K562 (cell line): ENCODE results near the gene KCNB1. TPM values are rescaled to one million over a fixed set of nuclear protein-coding genes. Genes with fewer than 3 reads are reported as not detected.
A peak's percentile ranks its signal among the peaks of the same experiment; 100 is the strongest.

Experiments used
- ATAC-seq: fragments of 200-7000 bp; cut with Tn5 transposase; 3 replicates; pipeline ENCODE4 v1.9.1; 2020; ENCODE audit warnings: moderate library complexity
- BruUV-seq: library from RNA; stranded (reverse); fragments of 400-500 nt; replicated peaks from 2 replicates; lab custom pipeline; 2021; lab: Mats Ljungman, UMichigan
- CTCF ChIA-PET: fragments of 300-600 bp; formaldehyde crosslinking; extraction: SDS; loops from one replicate; lab custom pipeline; 2021; ENCODE audit warnings: low intra/inter-chr PET ratio; lab: Yijun Ruan, JAX
- POLR2A ChIA-PET: fragments of 300-600, 350-650 bp; sonication (Branson Sonifier 250); formaldehyde crosslinking; extraction: SDS; loops from one replicate; lab custom pipeline; 2021; ENCODE audit warnings: antibody characterized with exemption, inconsistent platforms; lab: Yijun Ruan, JAX
- DNase-seq, 4 experiments: peaks; one replicate each; pipeline versions ENCODE4 v3.0.0 to v3.0.0-alpha.2; 2011 to 2018; ENCODE audit warnings: low spot score in 3 of 4, mixed read lengths in 3 of 4; ENCODE audit errors: extremely low read depth in 1 of 4
- FAIRE-seq: peaks from 2 replicates; lab custom pipeline; 2011; peaks lifted over from hg19 to GRCh38; lab: Jason Lieb, UNC
- H2AFZ ChIP-seq: 2 replicates; pipeline ENCODE4 v1.6.0; 2011; ENCODE audit warnings: low read depth, low read length, control low read depth, inconsistent platforms
- H3K27ac ChIP-seq: fragments of 200-600 bp; 3 replicates; pipeline ENCODE4 v1.8.0; 2011; ENCODE audit warnings: low read depth, mild to moderate bottlenecking, control low read depth, inconsistent platforms, low read length, moderate library complexity, mixed read lengths; ENCODE audit errors: extremely low read depth
- H3K27me3 ChIP-seq, 2 experiments: fragments of 300-600 bp in 1 of 2; 2 replicates in 1 of 2; 3 replicates in 1 of 2; pipeline versions ENCODE4 v1.6.0 to v1.8.0; 2011; ENCODE audit warnings: inconsistent platforms in 2 of 2, low read length in 2 of 2, mild to moderate bottlenecking in 1 of 2, mixed read lengths in 1 of 2, moderate library complexity in 1 of 2; ENCODE audit not compliant: control insufficient read depth in 2 of 2, insufficient read depth in 2 of 2
- H3K36me3 ChIP-seq: fragments of 300-600 bp; 3 replicates; pipeline ENCODE4 v1.8.0; 2011; ENCODE audit warnings: mild to moderate bottlenecking, low read length, inconsistent platforms; ENCODE audit not compliant: control insufficient read depth, insufficient read depth
- H3K4me1 ChIP-seq, 2 experiments: fragments of 200-600 bp in 1 of 2; replicated peaks in 1 of 2; 2 replicates in 1 of 2; 3 replicates in 1 of 2; pipeline versions ENCODE4 v1.5.1 to v1.8.0; 2011; ENCODE audit warnings: inconsistent platforms in 2 of 2, low read length in 2 of 2, mild to moderate bottlenecking in 1 of 2, mixed read lengths in 1 of 2, moderate library complexity in 1 of 2; ENCODE audit not compliant: control insufficient read depth in 2 of 2, insufficient read depth in 2 of 2
- H3K4me2 ChIP-seq: 2 replicates; pipeline ENCODE4 v1.6.1; 2011; ENCODE audit warnings: low read length, control low read depth, inconsistent platforms, mixed read lengths; ENCODE audit not compliant: insufficient read depth
- H3K4me3 ChIP-seq: fragments of 200-600 bp; sonication (generic), shearing (Covaris generic); 2 replicates; pipeline ENCODE4 v1.5.1; 2016; ENCODE audit warnings: control low read depth, inconsistent platforms
- H3K79me2 ChIP-seq: fragments of 200-600 bp; 3 replicates; pipeline ENCODE4 v1.8.0; 2011; ENCODE audit warnings: low read length, inconsistent platforms; ENCODE audit not compliant: control insufficient read depth, insufficient read depth
- H3K9ac ChIP-seq, 2 experiments: 2 replicates each; pipeline versions ENCODE4 v1.6.0 to v1.6.1; 2011; ENCODE audit warnings: low read depth in 2 of 2, low read length in 2 of 2, control low read depth in 1 of 2, inconsistent platforms in 1 of 2, mild to moderate bottlenecking in 1 of 2, mixed read lengths in 1 of 2; ENCODE audit not compliant: insufficient read depth in 1 of 2
- H3K9me1 ChIP-seq: one replicate; pipeline ENCODE4 v1.6.0; 2011; ENCODE audit warnings: inconsistent platforms, mild to moderate bottlenecking, low read length, moderate library complexity; ENCODE audit not compliant: control insufficient read depth, insufficient read depth
- H3K9me3 ChIP-seq: replicated peaks from 2 replicates; pipeline ENCODE4 v1.5.1; 2011; ENCODE audit warnings: low read depth, low read length, inconsistent platforms; ENCODE audit not compliant: control insufficient read depth, insufficient read depth
- H4K20me1 ChIP-seq: replicated peaks from 2 replicates; pipeline ENCODE4 v1.6.1; 2011; ENCODE audit warnings: low read length, inconsistent platforms, mixed read lengths; ENCODE audit not compliant: control insufficient read depth, insufficient read depth
- RREB1 ChIP-seq: fragments of 250-450 bp; sonication (Bioruptor Pico); IDR thresholded peaks from 2 replicates; pipeline ENCODE4 v1.4.0; 2020
- WGBS: fragments of 100-300 bp; shearing (Covaris generic); methylation state at CpG from one replicate; pipeline ENCODE4 v1.1.6; 2016; ENCODE audit warnings: low coverage, mixed read lengths; ENCODE audit not compliant: insufficient coverage; ENCODE audit errors: missing lambda C conversion rate; 5-methylcytosine and 5-hydroxymethylcytosine counted together
- in situ Hi-C: fragments of 300-500 bp; cut with MboI; formaldehyde crosslinking; loops from 4 replicates; pipeline ENCODE4 v1.15.0; 2018; ENCODE audit warnings: inconsistent platforms, mixed read lengths
- intact Hi-C: fragments of 100-400 bp; cut with micrococcal nuclease; formaldehyde crosslinking; loops from 2 replicates; pipeline ENCODE4 v1.14.2; 2022
- polyA plus RNA-seq, 8 experiments: library from polyadenylated mRNA; depleted of rRNA in 4 of 8; stranded (reverse) in 5 of 8; unstranded in 3 of 8; fragments of >200 nt; fragmentation: Nextera tagmentation in 2 of 8; fragmentation: Illumina TruSeq in 1 of 8; extraction: Ambion mirVana in 2 of 8; extraction: Trizol in 1 of 8; gene quantifications; 2 replicates each; pipeline versions ENCODE4 v1.2.1 to v1.2.3, GENCODE V29; 2011 to 2014; ENCODE audit warnings: inconsistent platforms in 1 of 8, missing spikeins in 1 of 8
- total RNA-seq, 7 experiments: library from RNA; depleted of rRNA in 6 of 7; stranded (reverse); fragments of >200 nt in 6 of 7; fragmentation: Illumina TruSeq in 2 of 7; extraction: Trizol in 2 of 7; gene quantifications; 2 replicates each; pipeline versions ENCODE4 v1.2.1 to v1.2.3, GENCODE V29; 2011 to 2021; ENCODE audit warnings: low replicate concordance in 1 of 7

The KCNB1 gene
- total and polyA plus RNA-seq, 9 of the 15 experiments (the other 6 are each of a cell fraction or from before 2014, with no cell fraction given), result 0.01 to 0.06 TPM; not detected in 7

GRCh38 chr20:49507741-49508434 lies 25.4 kb upstream of the KCNB1 start:
- Histone ChIP-seq H2AFZ (no peak overlapping the region), H3K79me2 (no peaks in the 10 kb centered on the region), H3K9ac (no peak overlapping the region), H3K27me3 (peaks cover 15 to 38% of the 10 kb centered on the region in 2 experiments; a peak in 4 of 5 replicates), H3K9me3 (no peaks in the 10 kb centered on the region), H3K4me3 (no peak overlapping the region), H3K9me1 (no peaks in the 10 kb centered on the region), H3K36me3 (no peaks in the 10 kb centered on the region), H4K20me1 (no peaks in the 10 kb centered on the region; the same call in 1 of the 2 replicates)
- POLR2A ChIA-PET, result interaction anchor here (0.7 to 1.4 kb wide), 4 partner anchors 8 to 31 kb away, joined by 3 to 4 read pairs (median 3); no protein-coding TSS in a partner anchor
- DNase-seq (no peak), FAIRE-seq (no peak)
- WGBS, result 4% methylated on average over 21 of the region's 21 CpGs
- CTCF ChIA-PET, result interaction anchor here (1.0 to 3.1 kb wide), 4 partner anchors 123 to 176 kb away, joined by 3 to 36 read pairs (median 6); no protein-coding TSS in a partner anchor
- intact Hi-C loops, result loop anchor here (1.0 kb wide), 1 partner anchor 174 kb away; no protein-coding TSS in a partner anchor
- TF ChIP-seq RREB1 (CRISPR knock-in tag), result no peak
- TF ChIP-seq, all 486 proteins: peak for 0
- ATAC-seq, result peak; percentile 53; the same call in 2 of the 3 replicates
- Histone ChIP-seq H3K4me2 (no peak overlapping the region), H3K27ac (no peak overlapping the region), H3K4me1 (no peaks in the 10 kb centered on the region; a peak in 1 of 5 replicates)
- in situ Hi-C loops, result no loop called here
- no TSS peak for BruUV-seq
